Measurements from ENCODE around the gene CFAP74. TPM values are rescaled to one million over a fixed set of nuclear protein-coding genes. Genes with fewer than 3 reads are reported as not detected.
A peak's percentile ranks its signal among the peaks of the same experiment; 100 is the strongest.

The CFAP74 gene
- total RNA-seq, 2 donors from 2014 or later, result not detected

- ATAC-seq (ENCODE audit: insufficient number of reproducible peaks, low FRiP score, low read depth) (no peak), DNase-seq (ENCODE audit: low spot score) (no peak)
- peaks cover 0 to 8% of the 10 kb centered on the region in 2 donors for H3K4me1 ChIP-seq (ENCODE audit: control insufficient read depth in 1 of 2, low read depth in 2 of 2)
- no peak for TF ChIP-seq CTCF (IDR thresholded peaks at IDR 0.05)
- H3K4me3 ChIP-seq, result peak overlapping the region; percentile 68
- no peak overlapping the region for H3K27ac ChIP-seq
- H3K27me3 ChIP-seq (replicated peaks; ENCODE audit: insufficient read depth), result no peaks in the 10 kb centered on the region
- no peaks in the 10 kb centered on the region for H3K9me3 ChIP-seq
- H3K36me3 ChIP-seq, result no peaks in the 10 kb centered on the region
Measured at GRCh38 chr1:2050461-2050792, 46.8 kb upstream of the CFAP74 start.

- no peak for TF ChIP-seq CTCF (IDR thresholded peaks at IDR 0.05)
- Histone ChIP-seq H3K27me3 (replicated peaks; ENCODE audit: insufficient read depth) (no peaks in the 10 kb centered on the region), H3K4me1 (ENCODE audit: control insufficient read depth in 1 of 2, low read depth in 2 of 2) (peaks cover 0 to 14% of the 10 kb centered on the region in 2 donors), H3K36me3 (no peaks in the 10 kb centered on the region), H3K4me3 (peak within 1 kb of the TSS; percentile 68), H3K27ac (no peak within 1 kb of the TSS), H3K9me3 (no peaks in the 10 kb centered on the region)
- ATAC-seq (ENCODE audit: insufficient number of reproducible peaks, low FRiP score, low read depth) (no peak), DNase-seq (ENCODE audit: low spot score) (no peak)
Measured at GRCh38 chr1:2049718-2050431, 46.3 kb upstream of the CFAP74 start, which contains the start of gene PRKCZ. TSS of gene PRKCZ (plus strand) at chr1:2050411. CDS start at chr1:2050631, 220 bp downstream.

GRCh38 chr1:2049225-2049717 lies 45.7 kb upstream of the CFAP74 start:
- no peak for ATAC-seq (ENCODE audit: insufficient number of reproducible peaks, low FRiP score, low read depth)
- peaks cover 0 to 19% of the 10 kb centered on the region in 2 donors for H3K4me1 ChIP-seq (ENCODE audit: control insufficient read depth in 1 of 2, low read depth in 2 of 2)
- no peaks in the 10 kb centered on the region for H3K27me3 ChIP-seq (replicated peaks; ENCODE audit: insufficient read depth)
- no peaks in the 10 kb centered on the region for H3K36me3 ChIP-seq
- TF ChIP-seq CTCF (IDR thresholded peaks at IDR 0.05), result no peak
- no peak overlapping the region for H3K27ac ChIP-seq
- no peak for DNase-seq (ENCODE audit: low spot score)
- peak overlapping the region; percentile 68 for H3K4me3 ChIP-seq
- no peaks in the 10 kb centered on the region for H3K9me3 ChIP-seq

- H3K27ac ChIP-seq, result no peak overlapping the region
- DNase-seq (ENCODE audit: low spot score) (no peak), ATAC-seq (ENCODE audit: insufficient number of reproducible peaks, low FRiP score, low read depth) (no peak)
- H3K36me3 ChIP-seq, result no peaks in the 10 kb centered on the region
- no peak for TF ChIP-seq CTCF (IDR thresholded peaks at IDR 0.05)
- no peaks in the 10 kb centered on the region for H3K27me3 ChIP-seq (replicated peaks; ENCODE audit: insufficient read depth)
- H3K4me1 ChIP-seq (ENCODE audit: control insufficient read depth in 1 of 2, low read depth in 2 of 2), result peaks cover 0 to 19% of the 10 kb centered on the region in 2 donors
- no peak overlapping the region for H3K4me3 ChIP-seq
- no peaks in the 10 kb centered on the region for H3K9me3 ChIP-seq
Measured at GRCh38 chr1:2047749-2048729, 44.5 kb upstream of the CFAP74 start.

Measured in thoracic aorta (tissue), 2 donors.